Right lobe of liver (tissue), 6 donors: Measurements from ENCODE around the gene SIDT2. TPM values are rescaled to one million over a fixed set of nuclear protein-coding genes. Genes with fewer than 3 reads are reported as not detected.

Source experiments
- ATAC-seq, 4 donors: fragments of 200-7000 bp; cut with Tn5 transposase; one replicate each; pipeline ENCODE4 v1.9.1; 2020; ENCODE audit warnings: mild to moderate bottlenecking in 4 of 4, moderate library complexity in 4 of 4
- DNase-seq, 3 donors: peaks; one replicate each; pipeline ENCODE4 v3.0.0-alpha.2; 2020
- H3K27ac ChIP-seq, 3 donors: fragments of 200-600 bp; one replicate each; pipeline ENCODE4 v1.8.0; 2022
- H3K27me3 ChIP-seq, 2 donors: fragments of 200-600 bp; one replicate each; pipeline ENCODE4 v1.8.0; 2022
- H3K36me3 ChIP-seq, 4 donors: fragments of 200-600 bp; sonication (generic) in 1 of 4; one replicate each; pipeline versions ENCODE4 v1.5.1 to v1.8.0; 2017 to 2022; ENCODE audit warnings: control low read depth in 1 of 4
- H3K4me1 ChIP-seq, 4 donors: fragments of 200-600 bp; sonication (generic) in 1 of 4; one replicate each; pipeline versions ENCODE4 v1.5.1 to v1.8.0; 2017 to 2022; ENCODE audit warnings: control low read depth in 1 of 4
- H3K4me3 ChIP-seq, 3 donors: fragments of 200-600 bp; one replicate each; pipeline ENCODE4 v1.8.0; 2022
- H3K9me3 ChIP-seq, 4 donors: fragments of 200-600 bp; sonication (generic) in 1 of 4; one replicate each; pipeline versions ENCODE4 v1.5.1 to v1.8.0; 2017 to 2022; ENCODE audit warnings: control low read depth in 1 of 4
- CTCF ChIP-seq, 4 donors: fragments of 200-600 bp in 3 of 4; fragments of 450-650 bp in 1 of 4; IDR thresholded peaks; one replicate each; pipeline versions ENCODE4 v1.5.1 to v1.8.0; 2016 to 2022; ENCODE audit warnings: antibody characterized with exemption in 4 of 4, mild to moderate bottlenecking in 2 of 4
- POLR2A ChIP-seq: fragments of 450-650 bp; IDR thresholded peaks from one replicate; pipeline ENCODE4 v1.6.1; 2017; ENCODE audit warnings: antibody characterized with exemption, mild to moderate bottlenecking
- WGBS: methylation state at CpG from one replicate; pipeline ENCODE4 v1.1.6; 2018; ENCODE audit warnings: low coverage, low lambda C conversion rate; ENCODE audit not compliant: insufficient coverage; ENCODE audit errors: missing lambda C conversion rate; 5-methylcytosine and 5-hydroxymethylcytosine counted together
- intact Hi-C, 2 donors: fragments of 100-400 bp; cut with DNase I; formaldehyde crosslinking; loops; one replicate each; pipeline versions ENCODE4 v1.11.2 to v1.14.1; 2022
- total RNA-seq, 6 experiments: library from RNA; depleted of rRNA in 2 of 6; stranded (reverse); fragments of >200 nt in 2 of 6; fragmentation: NEBNext Ultra II Directional in 3 of 6; extraction: Animal tissue kit (Norgen Biotek cat#: 25700) in 3 of 6; gene quantifications; one replicate each; pipeline versions ENCODE4 v1.1.0 to v1.2.4, GENCODE V29; 2016 to 2023
- donor health status: DM: no; HTN: yes; CAD: no.
- donor health status: DM: no; HTN: no; CAD: no.
- donor health status: DM: no; HTN: no; CAD: no.
- donor health status: DM: no; HTN: yes; CAD: no.
- donor health status: DM: no; HTN: yes; CAD: no.

The SIDT2 gene
- total RNA-seq, 6 experiments from 2014 or later = 24.6 to 49.9 (median 35.5) TPM

GRCh38 chr11:117197516-117198456 lies 19.2 kb downstream of the SIDT2 start:
- WGBS = 63% methylated on average over 9 of the region's 17 CpGs
- TF ChIP-seq POLR2A (no peak), CTCF (IDR thresholded peaks at IDR 0.05) (peak in 3 of 4 donors; percentile 22 to 34 (median 31))
- Histone ChIP-seq H3K27me3 (no peaks in the 10 kb centered on the region), H3K9me3 (no peaks in the 10 kb centered on the region), H3K36me3 (peaks cover 0 to 26% (median 3%) of the 10 kb centered on the region in 4 donors), H3K4me1 (no peaks in the 10 kb centered on the region), H3K4me3 (no peak overlapping the region), H3K27ac (peak overlapping the region; percentile 43 to 51 (median 48))
- peak in 1 of 4 donors; percentile 3 for ATAC-seq
- DNase-seq = peak in 1 of 3 donors; percentile 55
- intact Hi-C loops = no loop called here

GRCh38 chr11:117198613-117199012 lies 20.1 kb downstream of the SIDT2 start:
- 61% methylated on average over 3 of the region's 4 CpGs for WGBS
- intact Hi-C loops = no loop called here

DNA sequence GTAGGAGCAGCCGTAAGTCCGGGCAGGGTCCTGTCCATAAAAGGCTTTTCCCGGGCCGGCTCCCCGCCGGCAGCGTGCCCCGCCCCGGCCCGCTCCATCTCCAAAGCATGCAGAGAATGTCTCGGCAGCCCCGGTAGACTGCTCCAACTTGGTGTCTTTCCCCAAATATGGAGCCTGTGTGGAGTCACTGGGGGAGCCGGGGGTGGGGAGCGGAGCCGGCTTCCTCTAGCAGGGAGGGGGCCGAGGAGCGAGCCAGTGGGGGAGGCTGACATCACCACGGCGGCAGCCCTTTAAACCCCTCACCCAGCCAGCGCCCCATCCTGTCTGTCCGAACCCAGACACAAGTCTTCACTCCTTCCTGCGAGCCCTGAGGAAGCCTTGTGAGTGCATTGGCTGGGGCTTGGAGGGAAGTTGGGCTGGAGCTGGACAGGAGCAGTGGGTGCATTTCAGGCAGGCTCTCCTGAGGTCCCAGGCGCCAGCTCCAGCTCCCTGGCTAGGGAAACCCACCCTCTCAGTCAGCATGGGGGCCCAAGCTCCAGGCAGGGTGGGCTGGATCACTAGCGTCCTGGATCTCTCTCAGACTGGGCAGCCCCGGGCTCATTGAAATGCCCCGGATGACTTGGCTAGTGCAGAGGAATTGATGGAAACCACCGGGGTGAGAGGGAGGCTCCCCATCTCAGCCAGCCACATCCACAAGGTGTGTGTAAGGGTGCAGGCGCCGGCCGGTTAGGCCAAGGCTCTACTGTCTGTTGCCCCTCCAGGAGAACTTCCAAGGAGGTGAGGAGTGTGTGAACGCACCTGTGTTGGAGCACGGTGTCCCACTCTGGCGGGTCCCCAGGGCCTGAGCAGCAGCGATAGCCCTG lies 20.7 kb downstream of the SIDT2 start, which contains the start of gene TAGLN:
TSS of gene TAGLN (plus strand) at position 318 of the 863 bp plus-strand sequence. CDS start 3,644 bp downstream, outside the sequence.
- ATAC-seq (peak; percentile 43 to 51 (median 45)), DNase-seq (peak; percentile 42 to 64 (median 53))
- intact Hi-C loops = no loop called here
- H3K9me3 ChIP-seq = no peaks in the 10 kb centered on the region
- H3K27me3 ChIP-seq = no peaks in the 10 kb centered on the region
- no peaks in the 10 kb centered on the region for H3K4me1 ChIP-seq
- peak within 1 kb of the TSS; percentile 22 to 40 (median 31) for H3K4me3 ChIP-seq
- no CpG with 5 or more reads among the region's 34 CpGs for WGBS
- peak; percentile 41 for TF ChIP-seq POLR2A
- no peak for TF ChIP-seq CTCF (IDR thresholded peaks at IDR 0.05)
- H3K27ac ChIP-seq = peak within 1 kb of the TSS; percentile 56 to 69 (median 59)
- H3K36me3 ChIP-seq = peaks cover 0 to 18% (median 1%) of the 10 kb centered on the region in 4 donors

More at GRCh38 chr11:117198613-117199012, 20.1 kb downstream of the SIDT2 start:
- no peak for DNase-seq
- Histone ChIP-seq H3K4me1 (no peaks in the 10 kb centered on the region), H3K27me3 (no peaks in the 10 kb centered on the region), H3K36me3 (peaks cover 0 to 18% (median 3%) of the 10 kb centered on the region in 4 donors), H3K4me3 (no peak overlapping the region), H3K9me3 (no peaks in the 10 kb centered on the region), H3K27ac (peak overlapping the region; percentile 43 to 51 (median 48))
- TF ChIP-seq POLR2A (no peak), CTCF (IDR thresholded peaks at IDR 0.05) (no peak)
- no peak for ATAC-seq
